Activated T-helper 1 cell treated with Interleukin-2 at 50 U/mL for 16 hours (primary cell): ENCODE data around the gene HMGXB3.
"Not testable (repeated sequence)": the region's sequence is repeated elsewhere in the genome, so short reads cannot be mapped to it uniquely, and the experiment has no call there.

Experiments
- DNase-seq: peaks from one replicate; pipeline ENCODE4 v3.0.0-alpha.2; 2020; ENCODE audit warnings: low read depth

The HMGXB3 gene

GRCh38 chr5:150068961-150069645, 68.6 kb downstream of the HMGXB3 start:
- no peak for DNase-seq

GRCh38 chr5:150069672-150070627, 69.4 kb downstream of the HMGXB3 start:
- DNase-seq, result no peak

- no peak for DNase-seq
Observed at GRCh38 chr5:150070821-150071220, 70.3 kb downstream of the HMGXB3 start.

- DNase-seq, result no peak
Observed at GRCh38 chr5:150073086-150073625, 72.6 kb downstream of the HMGXB3 start.

- no peak for DNase-seq
Observed at GRCh38 chr5:150073677-150074076, 73.1 kb downstream of the HMGXB3 start.

- no peak for DNase-seq
Observed at GRCh38 chr5:150075233-150075632, 74.7 kb downstream of the HMGXB3 start.

GRCh38 chr5:150075806-150076205, 75.3 kb downstream of the HMGXB3 start:
- DNase-seq, result no peak

GRCh38 chr5:150077060-150077459, 76.5 kb downstream of the HMGXB3 start:
- DNase-seq, result no peak

GRCh38 chr5:150077996-150078801, 77.7 kb downstream of the HMGXB3 start:
- no peak for DNase-seq

GRCh38 chr5:150078802-150079689, 78.5 kb downstream of the HMGXB3 start:
- DNase-seq, result no peak

GRCh38 chr5:150079909-150080461, 79.4 kb downstream of the HMGXB3 start:
- no peak for DNase-seq

GRCh38 chr5:150080696-150081435, 80.3 kb downstream of the HMGXB3 start:
- no peak for DNase-seq

GRCh38 chr5:150081541-150082283, 81.2 kb downstream of the HMGXB3 start:
- no peak for DNase-seq

- no peak for DNase-seq
Observed at GRCh38 chr5:150082374-150082773, 81.8 kb downstream of the HMGXB3 start.

GRCh38 chr5:150082889-150083288, 82.3 kb downstream of the HMGXB3 start:
- no peak for DNase-seq

GRCh38 chr5:150084754-150085153, 84.2 kb downstream of the HMGXB3 start:
- not testable (repeated sequence) for DNase-seq

- DNase-seq, result no peak
Observed at GRCh38 chr5:150085191-150085912, 84.8 kb downstream of the HMGXB3 start.

GRCh38 chr5:150085950-150086715, 85.6 kb downstream of the HMGXB3 start, which contains the start of gene CSF1R:
Gene CSF1R (minus strand): TSS chr5:150086554. CDS start chr5:150086427, 127 bp downstream.
- no peak for DNase-seq
